NCI-H1417 treated with DMSO at 0.1 percent for 48 hours (cell line): ENCODE results near the gene ZNF624.
A peak's percentile ranks its signal among the peaks of the same experiment; 100 is the strongest.

Source experiments
- DNase-seq: peaks from one replicate; lab custom pipeline; 2025; lab: John Stamatoyannopoulos, UW

ZNF624 gene

GRCh38 chr17:16593356-16594102, 60.1 kb downstream of the ZNF624 start:
- no peak for DNase-seq

- peak; percentile 53 for DNase-seq
These were observed 64.3 kb downstream of the ZNF624 start for GRCh38 chr17:16589097-16589969.

GRCh38 chr17:16585796-16586195, 67.9 kb downstream of the ZNF624 start:
- DNase-seq, result no peak

- DNase-seq, result peak; percentile 3
These were observed 69.2 kb downstream of the ZNF624 start for GRCh38 chr17:16584273-16584995.

GRCh38 chr17:16583781-16584180, 69.9 kb downstream of the ZNF624 start:
- no peak for DNase-seq

GRCh38 chr17:16573466-16573865, 80.2 kb downstream of the ZNF624 start:
- DNase-seq, result no peak
